HG03175 (cell line): ENCODE measurements around the gene PCNX2.

Source experiments
- ATAC-seq: cut with Tn5 transposase; IDR thresholded peaks from one replicate; pipeline ENCODE4 v1.9.1; 2021; ENCODE audit warnings: mild to moderate bottlenecking, moderate library complexity; ENCODE audit not compliant: unreplicated experiment

The PCNX2 gene, protein sequence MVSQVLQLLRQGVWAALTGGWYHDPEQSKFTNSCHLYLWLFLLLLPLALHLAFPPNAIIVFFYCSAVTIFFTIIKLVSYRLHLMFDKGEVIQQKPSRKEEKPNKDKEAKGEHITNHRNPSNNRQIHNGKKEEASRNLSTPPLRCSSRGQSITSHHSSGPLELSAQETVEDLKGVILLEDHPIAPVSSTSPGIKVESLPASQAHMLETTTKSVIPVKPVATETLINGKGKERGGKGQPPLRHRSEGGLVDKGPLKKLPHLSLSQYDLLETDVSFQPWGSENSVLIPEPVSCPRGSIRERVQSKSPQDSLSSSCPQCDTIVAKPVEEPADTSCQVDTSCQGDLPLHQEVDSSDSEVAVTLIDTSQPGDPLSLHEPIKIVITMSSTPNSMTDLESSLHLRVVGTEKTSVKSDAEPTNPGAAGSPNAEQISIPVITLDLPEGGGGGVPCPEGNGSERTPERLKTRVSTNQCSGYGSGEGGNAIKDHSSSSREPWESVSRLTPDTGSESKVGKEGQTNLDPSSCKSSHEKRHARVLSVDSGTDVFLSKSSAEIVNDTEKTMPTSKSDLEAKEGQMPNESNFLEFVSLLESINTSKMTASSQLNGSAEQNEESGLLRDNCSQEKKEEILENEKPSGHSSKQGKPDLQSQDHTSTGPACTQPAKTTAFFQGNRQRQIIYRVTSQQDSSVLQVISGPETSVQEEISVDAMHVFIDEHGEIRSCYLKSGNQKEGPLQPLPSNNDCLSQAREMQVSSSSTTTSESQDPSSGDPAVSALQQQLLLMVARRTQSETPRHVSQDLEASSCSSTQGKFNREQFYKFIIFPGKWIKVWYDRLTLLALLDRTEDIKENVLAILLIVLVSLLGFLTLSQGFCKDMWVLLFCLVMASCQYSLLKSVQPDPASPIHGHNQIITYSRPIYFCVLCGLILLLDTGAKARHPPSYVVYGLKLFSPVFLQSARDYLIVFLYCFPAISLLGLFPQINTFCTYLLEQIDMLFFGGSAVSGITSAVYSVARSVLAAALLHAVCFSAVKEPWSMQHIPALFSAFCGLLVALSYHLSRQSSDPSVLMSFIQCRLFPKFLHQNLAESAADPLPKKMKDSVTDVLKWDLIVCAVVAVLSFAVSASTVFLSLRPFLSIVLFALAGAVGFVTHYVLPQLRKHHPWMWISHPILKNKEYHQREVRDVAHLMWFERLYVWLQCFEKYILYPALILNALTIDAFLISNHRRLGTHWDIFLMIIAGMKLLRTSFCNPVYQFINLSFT (N-terminal part only)

DNA sequence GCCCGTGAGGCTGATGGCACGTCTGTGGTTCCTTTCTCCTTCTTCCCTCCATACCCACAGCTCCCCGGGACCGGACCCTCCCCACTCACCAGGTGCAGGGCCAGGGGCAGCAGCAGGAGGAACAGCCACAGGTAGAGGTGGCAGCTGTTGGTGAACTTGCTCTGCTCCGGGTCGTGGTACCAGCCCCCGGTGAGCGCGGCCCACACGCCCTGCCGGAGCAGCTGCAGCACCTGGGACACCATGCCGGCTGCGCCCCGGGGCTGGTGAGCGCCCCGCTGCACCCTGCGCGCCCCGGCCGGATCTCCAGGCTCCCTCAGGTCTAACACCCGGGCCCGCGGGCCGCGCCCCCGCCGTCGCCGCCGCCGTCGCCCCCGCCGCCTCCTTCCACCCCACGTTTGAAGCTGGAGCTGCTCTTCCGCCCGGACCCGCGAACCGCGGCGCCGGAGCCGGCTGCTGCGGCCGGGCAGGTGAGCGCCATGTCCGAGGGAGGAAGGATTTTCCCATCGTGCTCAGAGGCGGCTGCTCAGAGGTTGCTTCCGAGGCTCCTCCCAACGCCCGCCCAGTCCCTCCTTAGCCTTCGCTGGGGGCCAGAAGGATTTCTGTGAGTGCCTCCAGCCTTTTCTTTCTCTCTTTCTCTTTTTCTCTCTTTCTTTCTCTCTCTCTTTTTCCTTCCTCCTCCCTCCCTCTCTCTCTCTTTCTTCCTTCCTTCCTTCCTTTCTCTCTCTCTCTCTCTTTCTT is at the start of gene PCNX2:
TSS of gene PCNX2 (minus strand) at position 489 of the 738 bp plus-strand sequence. CDS start at position 242, 247 bp downstream.
- ATAC-seq: peak; percentile 90

DNA sequence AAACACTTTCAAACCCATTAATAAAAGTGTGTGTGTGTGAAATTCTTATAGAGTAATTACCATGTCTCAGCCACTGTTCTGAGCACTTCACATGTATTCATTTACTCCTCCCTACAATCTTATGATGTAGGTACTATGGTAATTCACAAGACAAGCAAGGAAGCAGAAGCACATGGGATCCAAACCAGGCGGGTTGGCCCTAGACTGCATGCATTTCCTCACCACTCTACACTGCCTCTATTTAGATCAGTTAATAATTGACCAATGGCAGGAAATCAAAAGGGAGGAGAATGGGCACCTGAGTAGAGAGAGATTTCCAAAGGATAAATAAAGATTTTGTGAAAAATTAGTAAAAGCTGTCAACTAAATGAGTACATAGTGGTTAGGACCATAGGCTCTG is 47.7 kb upstream of the PCNX2 start:
- ATAC-seq: no peak

DNA sequence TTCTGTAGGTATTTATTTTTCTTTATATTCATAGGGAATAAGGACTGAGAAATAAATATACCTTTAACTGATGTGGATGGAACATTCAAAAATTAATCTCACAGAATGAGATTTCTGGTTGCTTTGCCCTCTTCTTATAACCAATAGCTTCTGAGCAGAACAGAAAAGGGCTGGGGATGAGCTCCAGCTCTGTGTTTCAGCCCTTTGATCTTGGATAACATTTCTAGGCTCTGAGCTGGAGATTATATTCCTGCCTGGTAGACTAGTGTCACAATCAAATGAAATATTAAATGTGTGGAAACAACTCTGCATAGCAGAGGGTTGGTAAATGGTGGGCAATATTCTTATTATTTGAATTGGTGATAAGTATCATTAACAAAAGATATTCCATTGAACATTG is 46.6 kb upstream of the PCNX2 start:
- ATAC-seq: no peak

DNA sequence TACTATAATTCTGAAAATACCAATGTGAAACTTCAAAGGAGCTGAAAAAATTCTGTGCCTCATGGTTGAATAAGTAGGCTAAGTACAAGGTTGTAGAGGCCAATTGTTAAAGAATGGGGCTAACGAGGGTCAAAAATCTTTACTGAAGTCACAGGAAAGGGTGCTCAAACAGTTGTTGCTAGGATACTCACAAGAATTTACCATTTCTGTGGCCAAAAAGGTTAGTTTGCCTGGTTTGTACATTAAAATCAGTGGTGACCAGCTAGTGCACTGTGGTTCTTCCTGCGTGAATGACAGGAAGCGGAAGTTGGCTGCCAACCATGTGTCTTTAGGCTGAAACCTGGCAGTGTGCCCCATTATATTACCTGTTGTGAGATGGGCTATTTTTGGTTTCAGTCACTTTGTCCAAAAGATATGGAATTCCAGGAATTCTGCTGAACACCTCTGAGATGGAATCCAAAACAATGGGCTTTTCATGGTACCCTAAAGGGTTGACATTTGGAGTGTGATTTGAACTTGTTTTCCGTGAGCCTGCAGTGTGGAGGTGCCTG is 45.5 kb upstream of the PCNX2 start:
- no peak for ATAC-seq

DNA sequence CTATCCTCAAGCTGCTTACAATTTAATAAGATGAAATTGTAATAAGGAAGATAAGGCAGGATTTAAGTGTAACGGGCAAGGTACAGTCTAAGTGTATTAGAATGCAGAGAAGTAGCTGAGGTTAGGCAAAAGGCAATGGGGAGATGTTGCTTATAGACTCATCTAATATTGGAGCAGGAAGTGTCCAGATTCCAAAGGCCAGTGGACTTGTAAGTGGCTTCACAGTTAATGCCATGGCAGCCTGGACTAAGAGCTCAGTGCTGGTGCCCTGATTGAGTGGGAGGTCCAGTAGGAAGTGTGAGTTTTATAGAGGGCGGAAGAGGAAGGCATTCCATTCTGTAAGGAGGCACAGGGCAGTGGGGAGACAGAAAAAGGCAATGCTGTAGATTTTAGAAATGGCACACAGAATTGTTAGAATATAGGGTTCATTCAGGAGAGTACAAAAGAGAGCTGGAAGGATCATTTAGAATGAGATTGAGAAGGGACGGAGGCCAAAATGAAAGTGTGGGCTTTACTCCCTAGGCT is 44.6 kb upstream of the PCNX2 start:
- no peak for ATAC-seq

DNA sequence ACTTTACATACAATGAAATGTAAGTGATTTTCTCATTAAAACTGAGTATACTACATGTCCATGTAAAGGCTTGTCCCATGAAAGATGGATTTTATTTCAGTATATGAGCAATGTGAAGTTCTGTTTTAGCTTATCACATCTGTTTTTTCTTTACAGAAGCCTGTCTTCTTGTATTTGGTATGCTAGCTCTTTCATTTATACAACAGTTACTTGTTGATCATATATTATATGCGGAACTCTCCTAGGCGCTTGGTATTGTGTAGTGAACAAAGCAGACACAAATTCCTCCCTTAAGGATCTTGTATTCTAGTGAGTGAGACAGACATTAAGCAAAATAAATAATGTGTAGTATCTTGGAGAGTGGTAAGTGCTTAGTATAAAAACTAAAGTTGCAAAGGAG is 42.6 kb upstream of the PCNX2 start:
- no peak for ATAC-seq

DNA sequence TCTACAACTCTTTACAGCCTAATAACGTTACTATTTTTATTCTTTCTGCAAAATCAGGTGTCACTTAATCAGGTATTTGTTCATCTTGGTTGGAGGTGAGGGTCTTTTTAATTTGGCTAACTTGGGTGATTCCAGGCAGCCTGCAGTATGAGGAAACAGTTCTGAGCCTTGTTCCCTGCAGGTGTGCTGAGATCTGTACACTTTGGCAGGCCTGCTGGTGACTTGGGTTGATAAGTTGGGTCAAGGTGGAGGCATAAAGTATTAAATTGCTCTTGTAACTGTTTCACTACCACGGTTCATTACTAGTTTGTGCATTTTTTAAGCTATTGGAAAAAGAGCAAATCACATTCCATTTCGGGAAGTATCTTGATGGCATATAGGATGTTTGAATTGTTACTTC is 42.0 kb upstream of the PCNX2 start:
- ATAC-seq: no peak

DNA sequence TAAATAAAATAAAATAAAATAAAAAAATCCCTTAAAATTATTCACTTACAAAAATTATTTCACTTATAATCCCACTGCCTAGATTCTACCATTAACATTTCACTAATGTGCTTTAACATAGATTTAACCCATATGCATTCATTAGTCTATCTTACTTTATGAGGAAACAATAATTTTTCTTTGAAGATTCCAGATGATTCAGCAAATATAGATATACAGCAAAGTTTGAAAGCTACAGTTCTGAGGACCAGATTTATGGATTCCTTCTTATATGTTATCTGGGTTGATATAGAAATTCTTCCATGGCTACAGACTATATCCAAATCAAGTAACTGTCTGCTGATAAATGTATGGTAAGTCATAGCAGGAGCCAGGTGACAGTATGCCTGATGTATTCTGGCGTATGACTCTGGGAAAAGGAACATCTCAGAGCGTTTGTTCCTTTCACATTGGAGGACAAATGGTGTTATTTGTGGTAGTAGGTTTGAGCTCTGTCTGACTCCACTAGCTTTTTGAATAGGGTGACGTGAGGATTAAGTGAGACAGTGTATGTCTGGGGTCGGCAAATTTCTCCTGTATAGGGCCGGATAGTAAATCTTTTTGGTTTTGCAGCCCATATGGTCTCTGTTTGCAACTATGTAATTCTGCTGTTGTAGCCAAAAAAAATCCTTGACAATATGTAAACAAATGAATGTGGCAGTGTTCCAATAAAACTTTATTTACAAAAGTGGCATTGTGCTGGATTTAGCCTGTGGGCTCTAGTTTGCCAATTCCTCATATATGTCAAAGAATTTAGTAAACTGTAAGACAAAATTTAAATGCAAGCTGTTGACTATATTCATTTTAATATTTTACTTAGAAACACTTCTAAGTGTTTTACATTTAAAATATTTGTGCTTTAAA is 41.3 kb upstream of the PCNX2 start:
- ATAC-seq: no peak

DNA sequence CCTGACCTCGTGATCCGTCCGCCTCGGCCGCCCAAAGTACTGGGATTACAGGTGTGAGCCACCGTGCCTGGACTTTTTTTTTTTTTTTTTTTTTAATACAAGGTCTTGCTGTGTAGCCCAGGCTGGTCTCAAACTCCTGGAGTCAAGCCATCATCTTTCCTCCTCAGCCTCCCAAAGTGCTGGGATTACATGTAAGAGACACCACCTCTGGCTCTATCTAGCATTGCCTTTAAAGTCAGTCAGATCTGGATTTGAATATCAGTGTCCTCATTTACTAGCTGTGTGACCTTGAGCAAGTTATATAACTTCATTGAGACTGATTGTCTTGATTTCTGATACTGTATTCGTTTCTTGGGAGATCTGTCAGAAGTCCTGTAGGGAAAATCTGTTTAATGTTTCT is 38.6 kb upstream of the PCNX2 start:
- no peak for ATAC-seq

DNA sequence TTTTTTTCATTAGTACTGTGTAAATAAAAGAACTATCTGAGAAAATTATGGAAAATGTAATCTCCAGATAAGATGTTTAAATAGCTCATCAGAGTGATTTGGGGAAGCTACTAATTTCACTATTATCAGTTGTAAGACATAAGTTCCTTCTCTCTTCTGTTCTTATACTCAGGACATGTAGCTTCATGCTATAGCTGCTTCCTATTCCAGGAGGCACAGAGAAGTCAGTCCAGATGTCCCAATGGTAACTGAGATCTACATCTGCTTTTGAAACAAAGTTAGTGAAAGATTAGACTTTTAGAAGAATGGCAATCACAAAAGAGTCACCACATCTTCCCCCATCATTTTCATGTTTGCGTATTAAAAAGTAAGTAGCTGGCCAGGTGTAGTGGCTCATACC is 37.6 kb upstream of the PCNX2 start:
- ATAC-seq: no peak

DNA sequence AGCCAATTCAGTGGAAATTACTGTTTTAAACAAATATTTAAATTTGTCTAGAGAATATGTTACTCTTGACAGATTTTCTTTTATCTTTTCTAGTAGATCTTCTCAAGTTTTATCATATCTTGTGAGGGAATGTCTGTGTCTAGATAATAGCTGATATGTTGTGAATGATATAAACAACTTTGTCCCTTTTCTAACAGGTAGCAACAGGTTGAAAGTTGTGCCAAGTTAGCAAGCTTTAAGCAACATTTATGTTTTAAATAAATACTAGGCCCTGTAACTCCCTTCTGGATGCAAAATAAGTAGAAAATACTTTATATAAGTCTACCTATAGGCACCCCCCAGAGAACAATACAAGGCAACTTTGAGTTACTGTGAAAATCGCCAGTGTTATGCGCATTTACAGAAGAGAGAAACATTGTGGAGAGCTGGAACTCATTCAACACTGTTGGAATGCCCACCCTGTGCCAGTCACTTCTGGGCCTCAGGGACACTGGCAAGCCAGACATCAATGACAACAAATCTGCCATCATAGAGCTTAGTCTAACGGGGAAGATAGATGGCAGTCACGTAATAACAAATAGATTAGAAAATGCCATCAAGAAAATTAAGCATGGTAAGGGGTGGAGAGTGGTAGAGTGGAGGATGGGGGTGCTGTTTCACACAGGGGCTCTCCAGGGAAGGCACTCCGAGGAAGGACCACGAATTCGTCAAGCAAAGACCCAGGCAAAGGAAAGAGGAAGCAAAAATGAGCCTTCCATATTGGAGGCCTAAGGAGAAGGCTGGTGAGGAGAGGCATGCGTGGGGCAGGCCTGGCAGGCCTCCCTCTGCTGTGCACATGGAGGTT is 36.4 kb upstream of the PCNX2 start:
- no peak for ATAC-seq

DNA sequence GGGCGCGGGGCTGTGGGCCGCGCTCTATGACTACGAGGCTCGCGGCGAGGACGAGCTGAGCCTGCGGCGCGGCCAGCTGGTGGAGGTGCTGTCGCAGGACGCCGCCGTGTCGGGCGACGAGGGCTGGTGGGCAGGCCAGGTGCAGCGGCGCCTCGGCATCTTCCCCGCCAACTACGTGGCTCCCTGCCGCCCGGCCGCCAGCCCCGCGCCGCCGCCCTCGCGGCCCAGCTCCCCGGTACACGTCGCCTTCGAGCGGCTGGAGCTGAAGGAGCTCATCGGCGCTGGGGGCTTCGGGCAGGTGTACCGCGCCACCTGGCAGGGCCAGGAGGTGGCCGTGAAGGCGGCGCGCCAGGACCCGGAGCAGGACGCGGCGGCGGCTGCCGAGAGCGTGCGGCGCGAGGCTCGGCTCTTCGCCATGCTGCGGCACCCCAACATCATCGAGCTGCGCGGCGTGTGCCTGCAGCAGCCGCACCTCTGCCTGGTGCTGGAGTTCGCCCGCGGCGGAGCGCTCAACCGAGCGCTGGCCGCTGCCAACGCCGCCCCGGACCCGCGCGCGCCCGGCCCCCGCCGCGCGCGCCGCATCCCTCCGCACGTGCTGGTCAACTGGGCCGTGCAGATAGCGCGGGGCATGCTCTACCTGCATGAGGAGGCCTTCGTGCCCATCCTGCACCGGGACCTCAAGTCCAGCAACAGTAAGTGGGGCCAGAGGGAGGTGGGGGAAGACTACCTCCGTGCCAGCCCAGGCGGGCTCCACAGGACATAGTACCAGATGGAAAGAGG is 32.8 kb upstream of the PCNX2 start:
- ATAC-seq: peak; percentile 26

DNA sequence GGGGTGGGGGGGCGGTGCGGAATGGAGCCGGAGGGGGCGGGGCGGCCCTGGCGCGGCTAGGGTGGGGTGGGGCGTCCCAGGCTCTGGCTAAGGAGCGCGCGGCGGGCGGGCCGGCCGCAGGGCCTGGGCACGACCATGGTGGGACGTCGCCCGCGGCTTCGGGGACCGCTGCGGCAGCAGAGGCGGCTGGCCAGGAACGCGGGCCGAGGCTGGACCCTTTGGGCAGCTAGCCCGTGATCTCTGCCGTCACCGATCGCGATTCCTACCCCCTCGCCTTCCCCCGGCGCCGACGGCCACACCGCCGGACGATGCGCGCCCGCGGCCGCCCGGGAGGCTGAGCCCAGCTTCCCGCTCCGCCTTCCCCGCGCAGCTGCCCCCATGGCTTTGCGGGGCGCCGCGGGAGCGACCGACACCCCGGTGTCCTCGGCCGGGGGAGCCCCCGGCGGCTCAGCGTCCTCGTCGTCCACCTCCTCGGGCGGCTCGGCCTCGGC is 32.2 kb upstream of the PCNX2 start, which contains the start of gene MAP3K21:
TSS of gene MAP3K21 (plus strand) at position 74 of the 491 bp plus-strand sequence. CDS start at position 379, 305 bp downstream.
- peak; percentile 51 for ATAC-seq

DNA sequence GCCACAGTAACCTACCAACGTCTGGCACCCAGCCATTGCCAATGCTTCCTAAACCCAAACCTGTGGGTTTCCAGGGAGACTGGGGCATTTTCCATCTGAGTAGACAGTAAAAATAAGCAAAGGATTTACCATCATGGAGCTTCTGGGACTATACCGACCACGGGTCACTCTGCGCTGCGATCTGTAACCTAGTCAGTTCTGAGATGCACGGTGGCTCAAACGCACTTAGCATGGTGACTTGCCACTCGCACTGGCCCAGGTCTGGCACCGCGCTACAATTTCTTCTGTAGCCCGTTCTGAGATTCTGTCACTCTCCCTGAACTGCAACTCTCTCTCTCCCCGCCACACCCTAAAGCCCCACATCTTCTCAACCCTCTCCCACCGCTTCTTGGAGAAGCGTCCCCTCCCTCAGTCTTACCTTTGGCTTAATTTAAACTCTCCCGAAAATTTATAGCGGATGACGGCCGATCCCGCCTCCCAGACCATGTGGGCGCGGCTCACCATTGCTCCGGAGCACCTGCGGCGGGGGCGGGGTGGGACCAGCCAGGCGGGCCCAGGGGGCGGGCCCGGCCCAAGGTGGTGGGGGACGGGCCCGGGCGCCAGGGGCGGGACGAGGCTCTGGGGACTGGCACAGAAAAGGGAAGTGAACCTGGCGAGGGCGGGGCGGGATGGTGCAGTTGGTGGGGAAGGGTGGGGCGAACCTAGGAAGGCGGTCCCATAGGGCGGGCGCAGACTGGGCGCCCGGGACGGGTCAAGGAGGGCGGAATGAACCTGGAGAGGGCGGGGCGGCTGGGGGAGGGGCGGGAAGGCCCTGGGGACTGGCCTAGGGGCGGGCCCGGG is 31.5 kb upstream of the PCNX2 start:
- peak; percentile 86 for ATAC-seq

DNA sequence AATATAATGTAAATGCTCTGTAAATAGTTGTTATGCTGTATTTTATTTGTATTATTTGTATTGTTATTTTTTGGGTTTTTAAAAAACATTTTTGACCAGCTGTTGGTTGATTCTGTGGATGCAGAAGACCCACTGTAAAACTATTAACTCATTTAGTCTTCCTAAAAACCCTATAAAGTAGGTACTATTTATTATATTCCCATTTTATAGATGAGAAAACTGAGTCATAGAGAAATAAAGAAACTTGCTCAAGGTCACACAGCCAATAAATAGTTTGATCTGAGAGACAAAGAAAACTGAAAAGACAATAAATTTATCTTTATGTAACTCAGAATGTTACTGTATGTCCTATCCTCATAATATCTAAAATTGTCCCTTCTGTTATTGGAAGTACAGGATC is 30.8 kb upstream of the PCNX2 start:
- no peak for ATAC-seq

DNA sequence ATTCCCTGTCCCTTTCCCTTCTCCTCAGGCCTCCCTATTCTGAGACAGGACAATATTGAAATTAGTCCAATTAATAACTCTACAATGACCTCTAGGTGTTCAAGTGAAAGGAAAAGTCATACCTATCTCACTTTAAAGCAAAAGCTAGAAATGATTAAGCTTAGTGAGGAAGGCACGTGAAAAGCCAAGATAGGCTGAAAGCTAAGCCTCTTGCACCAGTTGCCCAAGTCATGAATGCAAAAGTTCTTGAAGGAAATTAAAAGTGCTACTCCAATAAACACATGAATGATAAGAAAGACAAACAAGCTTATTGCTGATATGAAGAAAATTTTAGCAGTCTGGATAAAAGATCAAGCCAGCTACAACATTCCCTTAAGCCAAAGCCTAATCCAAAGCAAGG is 28.2 kb upstream of the PCNX2 start:
- ATAC-seq: no peak
